ENCODE results near the gene STOX2.

STOX2 gene

DNA sequence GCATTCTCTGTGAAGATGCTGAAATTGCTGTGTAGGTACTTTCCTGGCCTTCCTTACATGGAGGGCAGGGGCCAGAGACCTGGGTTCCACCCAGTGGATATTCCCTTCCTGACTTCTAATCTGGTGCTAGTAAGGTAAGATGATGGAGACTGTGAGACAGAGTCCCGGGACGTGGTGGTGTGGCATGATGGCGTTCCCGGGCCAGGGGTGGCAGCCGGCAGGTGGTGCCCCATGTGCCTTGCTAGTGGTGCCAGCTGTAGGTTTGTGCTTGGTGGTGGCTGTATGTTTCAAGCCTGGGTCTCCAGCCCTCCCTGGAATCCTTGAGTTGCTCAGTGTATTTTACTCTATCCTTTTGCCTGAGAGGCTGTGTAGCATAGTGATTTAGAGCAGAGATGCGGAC lies 10.9 kb downstream of the STOX2 start:
- no peak overlapping the region for H3K4me3 ChIP-seq (ENCODE audit: low read depth, low read length)
- no peak for DNase-seq (ENCODE audit: low read depth)
- TF ChIP-seq CTCF (conservative IDR thresholded peaks at IDR 0.05; ENCODE audit: low read depth, low read length): no peak

GRCh38 chr4:183918696-183919095 lies 13.6 kb downstream of the STOX2 start:
- TF ChIP-seq CTCF (conservative IDR thresholded peaks at IDR 0.05; ENCODE audit: low read depth, low read length): no peak

GRCh38 chr4:183919141-183919540 lies 14.0 kb downstream of the STOX2 start:
- DNase-seq (ENCODE audit: low read depth): no peak
- no peak for TF ChIP-seq CTCF (conservative IDR thresholded peaks at IDR 0.05; ENCODE audit: low read depth, low read length)
- no peak overlapping the region for H3K4me3 ChIP-seq (ENCODE audit: low read depth, low read length)

More at GRCh38 chr4:183918696-183919095, 13.6 kb downstream of the STOX2 start:
- no peak overlapping the region for H3K4me3 ChIP-seq (ENCODE audit: low read depth, low read length)
- no peak for DNase-seq (ENCODE audit: low read depth)

- TF ChIP-seq CTCF (conservative IDR thresholded peaks at IDR 0.05; ENCODE audit: low read depth, low read length): no peak
- H3K4me3 ChIP-seq (ENCODE audit: low read depth, low read length): no peak overlapping the region
- no peak for DNase-seq (ENCODE audit: low read depth)
Measured at GRCh38 chr4:183920512-183920911, 15.4 kb downstream of the STOX2 start.

GRCh38 chr4:183921335-183921734 lies 16.2 kb downstream of the STOX2 start:
- no peak for TF ChIP-seq CTCF (conservative IDR thresholded peaks at IDR 0.05; ENCODE audit: low read depth, low read length)
- no peak for DNase-seq (ENCODE audit: low read depth)
- no peak overlapping the region for H3K4me3 ChIP-seq (ENCODE audit: low read depth, low read length)

DNA sequence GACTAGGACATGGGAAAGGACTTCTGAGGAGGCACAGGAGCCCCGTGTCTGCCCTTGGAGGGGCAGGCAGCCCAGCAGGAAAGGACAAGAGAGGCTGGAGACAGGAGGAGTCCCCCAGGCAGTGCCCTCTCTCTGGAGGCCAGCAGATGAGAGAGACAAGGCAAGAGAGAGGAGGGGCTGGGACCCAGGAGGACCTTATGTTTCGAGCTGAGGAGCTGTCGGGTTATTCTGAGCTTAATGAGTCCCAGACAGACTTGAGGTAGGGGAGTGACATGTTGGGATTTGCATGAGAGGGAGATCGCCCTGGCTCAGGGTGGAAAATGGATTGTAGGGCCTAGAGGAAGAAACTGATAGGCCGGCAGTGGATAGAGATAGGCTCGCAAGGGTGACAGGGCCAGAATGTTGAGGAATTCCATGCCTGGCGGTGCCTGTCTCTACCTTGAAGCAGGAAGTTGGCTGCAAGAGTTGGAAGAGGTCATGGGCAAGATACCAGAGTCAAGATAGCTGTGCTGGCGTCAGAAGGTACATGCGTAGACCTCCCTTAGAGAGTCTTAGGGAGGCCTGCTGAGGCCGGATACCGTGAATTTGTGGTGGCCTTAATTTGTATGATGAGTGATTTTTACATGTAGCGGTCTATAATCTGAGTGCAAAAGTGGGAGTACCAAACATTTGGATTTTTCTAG lies 19.4 kb downstream of the STOX2 start:
- no peak for TF ChIP-seq CTCF (conservative IDR thresholded peaks at IDR 0.05; ENCODE audit: low read depth, low read length)
- no peak for DNase-seq (ENCODE audit: low read depth)
- H3K4me3 ChIP-seq (ENCODE audit: low read depth, low read length): no peak overlapping the region

GRCh38 chr4:183926950-183927349 lies 21.8 kb downstream of the STOX2 start:
- no peak overlapping the region for H3K4me3 ChIP-seq (ENCODE audit: low read depth, low read length)
- DNase-seq (ENCODE audit: low read depth): no peak
- TF ChIP-seq CTCF (conservative IDR thresholded peaks at IDR 0.05; ENCODE audit: low read depth, low read length): no peak

All from choroid plexus epithelial cell (primary cell).